WTC11 (cell line): ENCODE results near the gene GALNT6. TPM values are rescaled to one million over a fixed set of nuclear protein-coding genes. Genes with fewer than 3 reads are reported as not detected.

ENCODE experiments used
- ATAC-seq: fragments of 200-7000 bp; cut with Tn5 transposase; 2 replicates; pipeline ENCODE4 v1.10.0; 2021; ENCODE audit warnings: mild to moderate bottlenecking, moderate library complexity
- CTCF ChIA-PET: fragments of 300-600 bp; sonication (Branson Sonifier 250); formaldehyde crosslinking; loops from one replicate; lab custom pipeline; 2021; ENCODE audit warnings: antibody characterized with exemption; lab: Charles Lee
- POLR2A ChIA-PET: fragments of 350-600 bp; sonication (Branson Sonifier 250); formaldehyde crosslinking; loops from one replicate; lab custom pipeline; 2021; ENCODE audit warnings: antibody characterized with exemption; lab: Charles Lee
- DNase-seq: peaks from one replicate; pipeline ENCODE4 v3.0.0; 2021; ENCODE audit warnings: low spot score
- H3K27ac Mint-ChIP-seq: 2 replicates; pipeline ENCODE4 v1.8.0; 2021; ENCODE audit warnings: mixed read lengths
- H3K27me3 Mint-ChIP-seq: 2 replicates; pipeline ENCODE4 v1.8.0; 2021; ENCODE audit warnings: low read depth, mild to moderate bottlenecking, moderate library complexity, mixed read lengths
- H3K36me3 Mint-ChIP-seq: 2 replicates; pipeline ENCODE4 v1.8.0; 2021; ENCODE audit warnings: mixed read lengths
- H3K4me1 Mint-ChIP-seq: 2 replicates; pipeline ENCODE4 v1.8.0; 2022; ENCODE audit warnings: mixed read lengths
- H3K4me3 Mint-ChIP-seq: 2 replicates; pipeline ENCODE4 v1.8.0; 2021; ENCODE audit warnings: mild to moderate bottlenecking, moderate library complexity, mixed read lengths
- H3K9me3 Mint-ChIP-seq: 2 replicates; pipeline ENCODE4 v1.8.0; 2021; ENCODE audit warnings: mixed read lengths
- FOXK1 ChIP-seq: sonication (generic); formaldehyde crosslinking; IDR thresholded peaks from 2 replicates; pipeline ENCODE4 v1.8.0; 2022; ENCODE audit warnings: mild to moderate bottlenecking, moderate library complexity, missing genetic modification reagents
- FOXP1 ChIP-seq: sonication (generic); formaldehyde crosslinking; IDR thresholded peaks from 2 replicates; pipeline ENCODE4 v1.8.0; 2022; ENCODE audit warnings: missing genetic modification reagents, mild to moderate bottlenecking, moderate library complexity, borderline replicate concordance
- JAZF1 ChIP-seq: fragments of 250-450 bp; sonication (Bioruptor Pico); IDR thresholded peaks from 2 replicates; pipeline ENCODE4 v1.9.0; 2021; ENCODE audit warnings: moderate library complexity, mild to moderate bottlenecking, inconsistent platforms
- MXD4 ChIP-seq: fragments of 250-450 bp; sonication (Bioruptor Pico); IDR thresholded peaks from 2 replicates; pipeline ENCODE4 v1.8.0; 2021; ENCODE audit warnings: mild to moderate bottlenecking, moderate library complexity, borderline replicate concordance
- OVOL2 ChIP-seq: fragments of 250-450 bp; sonication (Bioruptor Pico); IDR thresholded peaks from 2 replicates; pipeline ENCODE4 v1.9.0; 2021; ENCODE audit warnings: mild to moderate bottlenecking, borderline replicate concordance
- SOX15 ChIP-seq: fragments of 250-450 bp; sonication (Bioruptor Pico); IDR thresholded peaks from 2 replicates; pipeline ENCODE4 v1.9.0; 2021; ENCODE audit warnings: mild to moderate bottlenecking
- SP1 ChIP-seq: sonication (generic); formaldehyde crosslinking; conservative IDR thresholded peaks from 2 replicates; pipeline ENCODE4 v1.8.1; 2022; ENCODE audit warnings: missing genetic modification reagents
- ZNF138 ChIP-seq: sonication (generic); formaldehyde crosslinking; conservative IDR thresholded peaks from 2 replicates; pipeline ENCODE4 v1.8.1; 2022; ENCODE audit warnings: mild to moderate bottlenecking, moderate library complexity, missing genetic modification reagents
- ZNF396 ChIP-seq: fragments of 250-450 bp; sonication (Bioruptor Pico); IDR thresholded peaks from 2 replicates; pipeline ENCODE4 v1.8.0; 2021; ENCODE audit warnings: mild to moderate bottlenecking, moderate library complexity, borderline replicate concordance
- total RNA-seq: library from RNA; stranded (reverse); gene quantifications from 3 replicates; pipeline ENCODE4 v1.2.3, GENCODE V29; 2021
- TF ChIP-seq, protein P1 (sequence below): sonication (generic); formaldehyde crosslinking; IDR thresholded peaks from 2 replicates; pipeline ENCODE4 v1.8.1; 2022; ENCODE audit warnings: low read depth, mild to moderate bottlenecking, moderate library complexity, missing genetic modification reagents, borderline replicate concordance
- TF ChIP-seq, protein P2 (sequence below): sonication (generic); formaldehyde crosslinking; IDR thresholded peaks from 2 replicates; pipeline ENCODE4 v1.8.0; 2022; ENCODE audit warnings: mild to moderate bottlenecking, missing genetic modification reagents
- TF ChIP-seq, protein P3 (sequence below): fragments of 250-450 bp; sonication (Bioruptor Pico); IDR thresholded peaks from 2 replicates; pipeline ENCODE4 v1.8.0; 2021; ENCODE audit warnings: mild to moderate bottlenecking
- TF ChIP-seq, protein P4 (sequence below): sonication (generic); formaldehyde crosslinking; IDR thresholded peaks from 2 replicates; pipeline ENCODE4 v1.8.0; 2022; ENCODE audit warnings: mild to moderate bottlenecking, missing genetic modification reagents
- TF ChIP-seq, protein P5 (sequence below): sonication (generic); formaldehyde crosslinking; IDR thresholded peaks from 2 replicates; pipeline ENCODE4 v1.8.1; 2023; ENCODE audit warnings: mild to moderate bottlenecking, missing genetic modification reagents, moderate library complexity
- TF ChIP-seq, protein P6 (sequence below): sonication (generic); formaldehyde crosslinking; IDR thresholded peaks from 2 replicates; pipeline ENCODE4 v1.8.1; 2022; ENCODE audit warnings: mild to moderate bottlenecking, missing genetic modification reagents, moderate library complexity, borderline replicate concordance
- TF ChIP-seq, protein P7 (sequence below): sonication (generic); formaldehyde crosslinking; IDR thresholded peaks from 2 replicates; pipeline ENCODE4 v1.8.1; 2023; ENCODE audit warnings: mild to moderate bottlenecking, moderate library complexity, missing genetic modification reagents

The GALNT6 gene
- total RNA-seq, 1 experiment from 2014 or later, result 18.3 TPM

DNA sequence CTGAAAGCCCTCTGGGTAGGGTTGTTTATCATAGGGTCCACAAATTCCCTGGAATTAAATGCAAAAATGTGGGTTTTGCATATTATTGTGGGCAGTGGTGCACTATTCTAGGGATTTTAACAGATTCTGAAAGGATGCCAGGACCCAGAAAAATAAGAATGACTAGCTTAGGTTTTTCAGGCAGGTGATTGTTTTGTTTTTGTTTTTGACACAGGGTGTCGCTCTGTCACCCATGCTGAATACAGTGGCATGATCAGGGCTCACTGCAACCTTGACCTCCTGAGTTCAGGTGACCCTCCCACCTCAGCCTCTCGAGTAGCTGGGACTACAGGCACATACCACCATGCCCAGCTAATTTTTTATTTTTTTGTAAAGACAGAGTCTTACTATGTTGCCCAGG, 19.2 kb downstream of the GALNT6 start (continued):
- TF ChIP-seq, protein P1, sequence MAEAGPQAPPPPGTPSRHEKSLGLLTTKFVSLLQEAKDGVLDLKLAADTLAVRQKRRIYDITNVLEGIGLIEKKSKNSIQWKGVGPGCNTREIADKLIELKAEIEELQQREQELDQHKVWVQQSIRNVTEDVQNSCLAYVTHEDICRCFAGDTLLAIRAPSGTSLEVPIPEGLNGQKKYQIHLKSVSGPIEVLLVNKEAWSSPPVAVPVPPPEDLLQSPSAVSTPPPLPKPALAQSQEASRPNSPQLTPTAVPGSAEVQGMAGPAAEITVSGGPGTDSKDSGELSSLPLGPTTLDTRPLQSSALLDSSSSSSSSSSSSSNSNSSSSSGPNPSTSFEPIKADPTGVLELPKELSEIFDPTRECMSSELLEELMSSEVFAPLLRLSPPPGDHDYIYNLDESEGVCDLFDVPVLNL (CRISPR knock-in tag), result no peak
- TF ChIP-seq JAZF1 (CRISPR knock-in tag) (no peak), ZNF396 (CRISPR knock-in tag) (no peak), SOX15 (CRISPR knock-in tag) (no peak), FOXK1 (no peak), FOXP1 (no peak)
- TF ChIP-seq, protein P2, sequence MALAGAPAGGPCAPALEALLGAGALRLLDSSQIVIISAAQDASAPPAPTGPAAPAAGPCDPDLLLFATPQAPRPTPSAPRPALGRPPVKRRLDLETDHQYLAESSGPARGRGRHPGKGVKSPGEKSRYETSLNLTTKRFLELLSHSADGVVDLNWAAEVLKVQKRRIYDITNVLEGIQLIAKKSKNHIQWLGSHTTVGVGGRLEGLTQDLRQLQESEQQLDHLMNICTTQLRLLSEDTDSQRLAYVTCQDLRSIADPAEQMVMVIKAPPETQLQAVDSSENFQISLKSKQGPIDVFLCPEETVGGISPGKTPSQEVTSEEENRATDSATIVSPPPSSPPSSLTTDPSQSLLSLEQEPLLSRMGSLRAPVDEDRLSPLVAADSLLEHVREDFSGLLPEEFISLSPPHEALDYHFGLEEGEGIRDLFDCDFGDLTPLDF (CRISPR knock-in tag), result no peak
- TF ChIP-seq, protein P3, sequence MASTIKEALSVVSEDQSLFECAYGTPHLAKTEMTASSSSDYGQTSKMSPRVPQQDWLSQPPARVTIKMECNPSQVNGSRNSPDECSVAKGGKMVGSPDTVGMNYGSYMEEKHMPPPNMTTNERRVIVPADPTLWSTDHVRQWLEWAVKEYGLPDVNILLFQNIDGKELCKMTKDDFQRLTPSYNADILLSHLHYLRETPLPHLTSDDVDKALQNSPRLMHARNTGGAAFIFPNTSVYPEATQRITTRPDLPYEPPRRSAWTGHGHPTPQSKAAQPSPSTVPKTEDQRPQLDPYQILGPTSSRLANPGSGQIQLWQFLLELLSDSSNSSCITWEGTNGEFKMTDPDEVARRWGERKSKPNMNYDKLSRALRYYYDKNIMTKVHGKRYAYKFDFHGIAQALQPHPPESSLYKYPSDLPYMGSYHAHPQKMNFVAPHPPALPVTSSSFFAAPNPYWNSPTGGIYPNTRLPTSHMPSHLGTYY, result no peak
- TF ChIP-seq, protein P4, sequence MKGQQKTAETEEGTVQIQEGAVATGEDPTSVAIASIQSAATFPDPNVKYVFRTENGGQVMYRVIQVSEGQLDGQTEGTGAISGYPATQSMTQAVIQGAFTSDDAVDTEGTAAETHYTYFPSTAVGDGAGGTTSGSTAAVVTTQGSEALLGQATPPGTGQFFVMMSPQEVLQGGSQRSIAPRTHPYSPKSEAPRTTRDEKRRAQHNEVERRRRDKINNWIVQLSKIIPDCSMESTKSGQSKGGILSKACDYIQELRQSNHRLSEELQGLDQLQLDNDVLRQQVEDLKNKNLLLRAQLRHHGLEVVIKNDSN (CRISPR knock-in tag), result no peak
- TF ChIP-seq, all 79 proteins: peak for 0

DNA sequence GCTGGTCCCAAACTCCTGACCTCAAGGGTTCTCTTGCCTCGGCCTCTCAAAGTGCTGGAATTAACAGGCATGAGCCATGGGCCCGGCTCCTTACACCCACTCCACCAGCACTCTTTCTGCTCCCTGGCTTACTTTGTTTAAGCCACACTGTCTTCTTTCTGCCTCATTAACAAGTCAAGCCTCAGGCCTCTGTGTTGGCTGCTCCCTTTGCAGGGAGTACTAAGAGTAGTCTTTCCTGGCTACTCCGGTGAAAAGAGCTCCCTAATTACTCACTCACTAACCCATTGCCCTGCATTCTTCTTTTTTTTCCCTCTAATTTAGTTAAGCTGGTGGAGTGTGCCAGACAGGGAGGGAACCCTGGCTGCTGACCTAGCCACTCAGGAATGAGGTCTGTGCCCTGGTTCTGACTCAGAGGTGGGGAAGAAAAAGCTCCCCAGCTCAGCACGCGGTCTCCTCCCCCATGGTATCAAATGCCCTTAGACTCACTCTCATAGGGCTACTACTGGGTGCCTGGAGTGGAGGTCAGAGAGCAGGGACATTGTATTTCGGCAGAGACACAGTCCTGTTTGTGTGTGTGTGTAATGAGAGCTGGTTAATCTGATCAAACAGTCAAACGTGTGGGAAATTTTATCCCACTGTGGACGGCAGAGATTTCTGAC, 19.8 kb downstream of the GALNT6 start:
- Mint-ChIP-seq H3K27me3 (no peaks in the 10 kb centered on the region), H3K36me3 (peaks cover 25% of the 10 kb centered on the region), H3K27ac (peak overlapping the region; percentile 93), H3K4me3 (no peak overlapping the region), H3K4me1 (peaks cover 28% of the 10 kb centered on the region)
- DNase-seq, result peak; percentile 29
- POLR2A ChIA-PET, result interaction anchor here (0.5 to 1.5 kb wide), 2 partner anchors 17 to 79 kb away, joined by 3 read pairs; no protein-coding TSS in a partner anchor
- TF ChIP-seq OVOL2 (CRISPR knock-in tag) (no peak), MXD4 (CRISPR knock-in tag) (no peak), ZNF138 (no peak), SP1 (CRISPR knock-in tag) (no peak)
- TF ChIP-seq, protein P5, sequence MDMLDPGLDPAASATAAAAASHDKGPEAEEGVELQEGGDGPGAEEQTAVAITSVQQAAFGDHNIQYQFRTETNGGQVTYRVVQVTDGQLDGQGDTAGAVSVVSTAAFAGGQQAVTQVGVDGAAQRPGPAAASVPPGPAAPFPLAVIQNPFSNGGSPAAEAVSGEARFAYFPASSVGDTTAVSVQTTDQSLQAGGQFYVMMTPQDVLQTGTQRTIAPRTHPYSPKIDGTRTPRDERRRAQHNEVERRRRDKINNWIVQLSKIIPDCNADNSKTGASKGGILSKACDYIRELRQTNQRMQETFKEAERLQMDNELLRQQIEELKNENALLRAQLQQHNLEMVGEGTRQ (CRISPR knock-in tag), result no peak
- TF ChIP-seq, protein P6, sequence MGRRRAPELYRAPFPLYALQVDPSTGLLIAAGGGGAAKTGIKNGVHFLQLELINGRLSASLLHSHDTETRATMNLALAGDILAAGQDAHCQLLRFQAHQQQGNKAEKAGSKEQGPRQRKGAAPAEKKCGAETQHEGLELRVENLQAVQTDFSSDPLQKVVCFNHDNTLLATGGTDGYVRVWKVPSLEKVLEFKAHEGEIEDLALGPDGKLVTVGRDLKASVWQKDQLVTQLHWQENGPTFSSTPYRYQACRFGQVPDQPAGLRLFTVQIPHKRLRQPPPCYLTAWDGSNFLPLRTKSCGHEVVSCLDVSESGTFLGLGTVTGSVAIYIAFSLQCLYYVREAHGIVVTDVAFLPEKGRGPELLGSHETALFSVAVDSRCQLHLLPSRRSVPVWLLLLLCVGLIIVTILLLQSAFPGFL (CRISPR knock-in tag), result no peak
- TF ChIP-seq, protein P7, sequence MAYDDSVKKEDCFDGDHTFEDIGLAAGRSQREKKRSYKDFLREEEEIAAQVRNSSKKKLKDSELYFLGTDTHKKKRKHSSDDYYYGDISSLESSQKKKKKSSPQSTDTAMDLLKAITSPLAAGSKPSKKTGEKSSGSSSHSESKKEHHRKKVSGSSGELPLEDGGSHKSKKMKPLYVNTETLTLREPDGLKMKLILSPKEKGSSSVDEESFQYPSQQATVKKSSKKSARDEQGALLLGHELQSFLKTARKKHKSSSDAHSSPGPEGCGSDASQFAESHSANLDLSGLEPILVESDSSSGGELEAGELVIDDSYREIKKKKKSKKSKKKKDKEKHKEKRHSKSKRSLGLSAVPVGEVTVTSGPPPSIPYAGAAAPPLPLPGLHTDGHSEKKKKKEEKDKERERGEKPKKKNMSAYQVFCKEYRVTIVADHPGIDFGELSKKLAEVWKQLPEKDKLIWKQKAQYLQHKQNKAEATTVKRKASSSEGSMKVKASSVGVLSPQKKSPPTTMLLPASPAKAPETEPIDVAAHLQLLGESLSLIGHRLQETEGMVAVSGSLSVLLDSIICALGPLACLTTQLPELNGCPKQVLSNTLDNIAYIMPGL (CRISPR knock-in tag), result no peak
- TF ChIP-seq, all 79 proteins: peak for 0
- CTCF ChIA-PET, result interaction anchor here (0.6 to 1.6 kb wide), 16 partner anchors 8 to 516 kb away, joined by 3 to 11 read pairs (median 3); partner anchors contain the start of genes ANKRD33, GALNT6 and POU6F1
- H3K9me3 Mint-ChIP-seq, result no peaks in the 10 kb centered on the region
- ATAC-seq, result peak; percentile 77
